Mucosa of stomach (tissue), 1 donor: ENCODE measurements around the gene ZNF675.
"Not testable (repeated sequence)": the region's sequence is repeated elsewhere in the genome, so short reads cannot be mapped to it uniquely, and the experiment has no call there.

ENCODE experiments used
- H3K27me3 ChIP-seq: one replicate; pipeline ENCODE4 v1.7.0; 2013; ENCODE audit warnings: mild to moderate bottlenecking, low read length; ENCODE audit not compliant: control insufficient read depth, insufficient read depth
- H3K36me3 ChIP-seq: one replicate; pipeline ENCODE4 v1.7.0; 2013; ENCODE audit warnings: low read length; ENCODE audit not compliant: control insufficient read depth, insufficient read depth
- H3K4me1 ChIP-seq: one replicate; pipeline ENCODE4 v1.7.0; 2013; ENCODE audit warnings: mild to moderate bottlenecking, low read length; ENCODE audit not compliant: control insufficient read depth, insufficient read depth
- H3K4me3 ChIP-seq: one replicate; pipeline ENCODE4 v1.7.0; 2013; ENCODE audit warnings: low read length
- H3K9ac ChIP-seq: one replicate; pipeline ENCODE4 v1.7.0; 2013; ENCODE audit warnings: mild to moderate bottlenecking, low read length, moderate library complexity
- H3K9me3 ChIP-seq: one replicate; pipeline ENCODE4 v1.7.0; 2013; ENCODE audit warnings: mild to moderate bottlenecking, low read length, moderate library complexity; ENCODE audit not compliant: control insufficient read depth
- donor health status: Pancreatic carcinoma.

Gene ZNF675

GRCh38 chr19:23686621-23687423 is at the start of gene ZNF675:
Gene ZNF675 (minus strand): TSS chr19:23687212. CDS start chr19:23687033, 179 bp downstream.
- Histone ChIP-seq H3K9me3 (no peaks in the 10 kb centered on the region), H3K36me3 (no peaks in the 10 kb centered on the region), H3K4me3 (peak within 1 kb of the TSS; percentile 87), H3K9ac (peak within 1 kb of the TSS; percentile 97), H3K4me1 (no peaks in the 10 kb centered on the region), H3K27me3 (no peaks in the 10 kb centered on the region)

- H3K4me3 ChIP-seq, H3K27me3 ChIP-seq, H3K9ac ChIP-seq, H3K36me3 ChIP-seq, H3K4me1 ChIP-seq, H3K9me3 ChIP-seq: not testable (repeated sequence)
Observed at GRCh38 chr19:23730729-23731465, 43.9 kb upstream of the ZNF675 start.

GRCh38 chr19:23724161-23724560 is 37.1 kb upstream of the ZNF675 start:
- not testable (repeated sequence) for H3K36me3 ChIP-seq

GRCh38 chr19:23718802-23719201 is 31.8 kb upstream of the ZNF675 start:
- H3K9me3 ChIP-seq: no peaks in the 10 kb centered on the region
- H3K27me3 ChIP-seq: no peaks in the 10 kb centered on the region
- no peaks in the 10 kb centered on the region for H3K4me1 ChIP-seq
- H3K9ac ChIP-seq: no peak overlapping the region
- H3K4me3 ChIP-seq: no peak overlapping the region
- no peaks in the 10 kb centered on the region for H3K36me3 ChIP-seq

More at GRCh38 chr19:23724161-23724560, 37.1 kb upstream of the ZNF675 start:
- not testable (repeated sequence) for H3K9me3 ChIP-seq, H3K4me1 ChIP-seq, H3K9ac ChIP-seq, H3K27me3 ChIP-seq, H3K4me3 ChIP-seq

GRCh38 chr19:23716792-23717191 is 29.8 kb upstream of the ZNF675 start:
- H3K9me3 ChIP-seq: no peaks in the 10 kb centered on the region
- no peaks in the 10 kb centered on the region for H3K4me1 ChIP-seq
- no peak overlapping the region for H3K4me3 ChIP-seq
- no peaks in the 10 kb centered on the region for H3K36me3 ChIP-seq
- no peak overlapping the region for H3K9ac ChIP-seq
- H3K27me3 ChIP-seq: no peaks in the 10 kb centered on the region

- Histone ChIP-seq H3K4me1 (no peaks in the 10 kb centered on the region), H3K36me3 (no peaks in the 10 kb centered on the region), H3K9ac (no peak overlapping the region), H3K27me3 (no peaks in the 10 kb centered on the region), H3K4me3 (no peak overlapping the region), H3K9me3 (no peaks in the 10 kb centered on the region)
Observed at GRCh38 chr19:23709347-23709746, 22.3 kb upstream of the ZNF675 start.

GRCh38 chr19:23706657-23707056 is 19.6 kb upstream of the ZNF675 start:
- Histone ChIP-seq H3K9ac (no peak overlapping the region), H3K27me3 (no peaks in the 10 kb centered on the region), H3K9me3 (no peaks in the 10 kb centered on the region), H3K36me3 (no peaks in the 10 kb centered on the region), H3K4me1 (no peaks in the 10 kb centered on the region), H3K4me3 (no peak overlapping the region)

GRCh38 chr19:23699521-23699860 is 12.5 kb upstream of the ZNF675 start:
- Histone ChIP-seq H3K9ac (no peak overlapping the region), H3K36me3 (no peaks in the 10 kb centered on the region), H3K27me3 (no peaks in the 10 kb centered on the region), H3K4me3 (no peak overlapping the region), H3K9me3 (no peaks in the 10 kb centered on the region), H3K4me1 (no peaks in the 10 kb centered on the region)

- H3K36me3 ChIP-seq: no peaks in the 10 kb centered on the region
- H3K27me3 ChIP-seq: no peaks in the 10 kb centered on the region
- H3K9ac ChIP-seq: no peak overlapping the region
- H3K9me3 ChIP-seq: no peaks in the 10 kb centered on the region
- no peaks in the 10 kb centered on the region for H3K4me1 ChIP-seq
- no peak overlapping the region for H3K4me3 ChIP-seq
Observed at GRCh38 chr19:23698711-23699520, 11.9 kb upstream of the ZNF675 start.

- H3K4me1 ChIP-seq, H3K36me3 ChIP-seq, H3K4me3 ChIP-seq, H3K9me3 ChIP-seq, H3K9ac ChIP-seq, H3K27me3 ChIP-seq: not testable (repeated sequence)
Observed at GRCh38 chr19:23692937-23693336, 5.9 kb upstream of the ZNF675 start.

GRCh38 chr19:23673132-23673531 is 13.9 kb downstream of the ZNF675 start:
- Histone ChIP-seq H3K4me3 (no peak overlapping the region), H3K36me3 (no peaks in the 10 kb centered on the region), H3K4me1 (no peaks in the 10 kb centered on the region), H3K27me3 (no peaks in the 10 kb centered on the region), H3K9ac (no peak overlapping the region), H3K9me3 (peaks cover 5% of the 10 kb centered on the region)

- not testable (repeated sequence) for H3K9me3 ChIP-seq, H3K4me3 ChIP-seq, H3K36me3 ChIP-seq, H3K4me1 ChIP-seq, H3K9ac ChIP-seq, H3K27me3 ChIP-seq
Observed at GRCh38 chr19:23668606-23669005, 18.4 kb downstream of the ZNF675 start.
